NCI-H510A (cell line): ENCODE measurements around the gene INHA.
A peak's percentile ranks its signal among the peaks of the same experiment; 100 is the strongest.

Experiments used
- DNase-seq: peaks from one replicate; lab custom pipeline; 2025; lab: John Stamatoyannopoulos, UW

Gene INHA

DNA sequence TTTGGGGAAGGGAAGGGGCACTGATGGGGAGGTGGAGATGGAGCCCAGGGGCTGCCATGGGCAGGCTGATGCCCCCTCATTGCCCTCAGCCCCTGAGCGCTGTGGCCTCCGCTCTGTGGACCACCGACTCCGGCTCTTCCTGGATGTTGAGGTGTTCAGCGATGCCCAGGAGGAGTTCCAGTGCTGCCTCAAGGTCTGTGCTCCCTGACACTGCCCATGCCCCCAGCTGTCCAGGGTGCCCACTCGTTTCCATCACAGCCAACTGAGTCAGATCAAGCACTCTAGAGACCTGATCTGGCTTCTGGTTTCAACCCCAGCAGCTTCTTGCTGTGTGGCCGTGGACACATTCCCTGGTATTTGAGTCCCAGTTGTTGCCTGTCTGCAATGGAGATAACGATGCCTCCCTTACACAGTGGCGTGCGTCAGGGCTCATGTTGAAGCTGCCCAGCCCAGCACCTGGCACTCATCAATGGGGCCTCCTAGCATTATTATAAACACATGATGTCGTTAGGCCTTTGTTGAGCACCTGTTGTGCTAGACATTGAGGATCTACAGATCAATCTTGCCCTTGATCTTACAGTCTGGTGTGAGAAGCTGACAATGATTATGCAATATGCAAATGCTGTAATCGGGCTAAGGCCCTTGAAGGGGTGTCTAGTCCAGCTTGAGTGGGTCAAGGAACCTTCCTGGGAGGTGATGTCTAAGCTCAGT lies 39.9 kb downstream of the INHA start:
- peak; percentile 25 for DNase-seq

DNA sequence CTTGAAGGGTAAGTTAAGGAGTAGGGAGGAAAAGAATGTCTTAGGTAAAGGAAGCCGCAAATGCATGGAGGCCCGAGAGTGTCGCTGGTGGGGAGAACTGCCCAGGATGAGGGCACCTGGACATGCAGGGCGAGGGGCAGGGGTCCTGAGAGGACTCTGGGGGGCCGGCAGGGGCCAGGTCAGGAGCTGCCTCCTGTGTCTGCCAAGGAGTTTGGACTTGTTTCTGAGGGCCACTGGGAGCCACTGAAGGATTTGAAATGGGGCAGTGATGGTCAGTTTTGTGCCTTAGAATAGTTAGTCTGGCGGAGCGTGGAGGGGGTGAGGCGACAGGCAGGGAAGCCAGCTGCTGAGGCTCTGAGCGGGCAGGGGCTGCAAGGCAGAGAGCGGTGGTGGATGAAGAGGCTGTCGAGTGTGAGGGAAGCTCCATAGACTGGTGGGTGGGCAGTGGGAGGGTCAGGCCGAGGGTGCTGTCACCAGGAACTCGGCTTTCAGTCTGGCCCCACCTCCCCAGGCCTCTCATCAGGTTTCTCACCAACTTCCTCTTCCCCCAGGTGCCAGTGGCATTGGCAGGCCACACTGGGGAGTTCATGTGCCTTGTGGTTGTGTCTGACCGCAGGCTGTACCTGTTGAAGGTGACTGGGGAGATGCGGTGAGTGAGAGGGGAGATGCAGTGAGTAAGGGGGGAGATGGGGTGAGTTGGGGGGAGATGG lies 40.6 kb downstream of the INHA start:
- peak; percentile 65 for DNase-seq

DNA sequence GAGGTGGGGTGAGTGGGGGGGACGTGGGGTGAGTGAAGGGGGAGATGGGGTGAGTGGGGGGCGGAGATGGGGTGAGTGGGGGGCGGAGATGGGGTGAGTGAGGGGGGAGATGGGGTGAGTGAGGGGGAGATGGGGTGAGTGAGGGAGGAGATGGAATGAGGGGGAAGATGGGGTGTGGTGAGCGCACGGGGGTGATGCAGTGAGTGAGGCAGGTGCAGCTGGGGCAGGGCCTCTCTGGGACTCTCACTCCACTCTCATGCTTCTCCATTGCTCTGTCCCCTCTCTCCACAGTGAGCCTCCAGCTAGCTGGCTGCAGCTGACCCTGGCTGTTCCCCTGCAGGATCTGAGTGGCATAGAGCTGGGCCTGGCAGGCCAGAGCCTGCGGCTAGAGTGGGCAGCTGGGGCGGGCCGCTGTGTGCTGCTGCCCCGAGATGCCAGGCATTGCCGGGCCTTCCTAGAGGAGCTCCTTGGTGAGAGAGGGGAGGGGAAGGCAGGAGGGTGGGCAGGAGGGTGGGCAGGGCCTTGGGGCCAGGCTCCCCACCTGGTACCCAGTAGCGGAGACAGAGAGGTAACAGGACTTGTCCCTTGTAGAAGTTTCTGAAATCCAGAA lies 41.5 kb downstream of the INHA start:
- DNase-seq, result no peak

DNA sequence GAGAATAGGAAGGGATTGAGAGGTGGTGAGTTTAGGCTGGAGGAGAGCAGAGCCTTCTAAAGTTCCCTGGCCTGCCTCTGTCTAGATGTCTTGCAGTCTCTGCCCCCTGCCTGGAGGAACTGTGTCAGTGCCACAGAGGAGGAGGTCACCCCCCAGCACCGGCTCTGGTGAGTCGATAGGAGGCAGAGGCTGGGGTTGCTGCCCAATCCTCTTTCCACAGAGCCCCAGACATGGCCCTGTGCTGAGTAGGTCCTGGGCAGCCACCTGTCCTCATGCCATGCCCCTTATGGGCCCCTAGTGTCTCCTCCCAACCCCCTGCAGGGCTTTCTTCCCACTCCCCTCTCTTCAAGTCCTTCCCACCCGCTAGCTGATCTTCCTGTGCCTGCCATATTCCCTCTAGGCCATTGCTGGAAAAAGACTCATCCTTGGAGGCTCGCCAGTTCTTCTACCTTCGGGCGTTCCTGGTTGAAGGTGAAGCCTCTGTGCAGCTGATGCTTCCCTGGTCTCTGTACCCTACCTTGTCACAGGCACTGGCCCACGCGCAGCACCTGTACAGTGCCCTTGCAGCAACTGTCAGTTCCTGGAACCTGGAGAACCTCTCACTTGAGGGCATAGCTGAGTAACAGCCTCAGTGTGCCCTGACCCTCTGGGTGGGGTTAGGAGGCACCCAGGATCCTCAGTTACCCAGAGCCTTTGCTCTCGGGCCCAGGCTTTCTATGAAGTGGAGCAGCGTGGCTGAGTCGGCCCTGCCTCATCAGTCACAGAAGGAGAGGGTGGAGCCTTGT lies 42.2 kb downstream of the INHA start:
- DNase-seq, result no peak

DNA sequence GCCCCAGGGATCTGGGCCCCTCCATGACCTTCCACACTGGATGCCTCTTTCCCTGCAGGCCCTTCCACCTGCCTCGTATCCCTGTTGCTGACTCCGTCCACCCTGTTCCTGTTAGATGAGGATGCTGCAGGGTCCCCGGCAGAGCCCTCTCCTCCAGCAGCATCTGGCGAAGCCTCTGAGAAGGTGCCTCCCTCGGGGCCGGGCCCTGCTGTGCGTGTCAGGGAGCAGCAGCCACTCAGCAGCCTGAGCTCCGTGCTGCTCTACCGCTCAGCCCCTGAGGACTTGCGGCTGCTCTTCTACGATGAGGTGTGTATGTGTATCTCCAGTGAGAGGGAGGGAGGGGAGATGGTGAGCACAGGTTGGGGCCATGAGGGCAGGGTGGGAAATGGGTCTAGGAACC lies 42.9 kb downstream of the INHA start:
- DNase-seq, result no peak

DNA sequence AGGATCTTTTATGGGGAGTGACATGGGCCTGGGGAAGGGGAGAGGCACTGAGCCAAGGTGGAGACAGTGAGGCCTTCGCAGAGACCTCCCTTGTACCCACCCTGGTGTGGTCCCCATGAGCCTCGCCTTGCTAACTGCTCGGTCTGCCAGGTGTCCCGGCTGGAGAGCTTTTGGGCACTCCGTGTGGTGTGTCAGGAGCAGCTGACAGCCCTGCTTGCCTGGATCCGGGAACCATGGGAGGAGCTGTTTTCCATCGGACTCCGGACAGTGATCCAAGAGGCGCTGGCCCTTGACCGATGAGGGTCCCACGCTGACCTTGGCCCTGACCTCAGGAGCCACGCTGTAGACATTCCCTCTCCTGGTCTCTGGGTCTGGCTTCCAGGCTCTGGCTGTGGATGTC lies 43.8 kb downstream of the INHA start:
- no peak for DNase-seq

DNA sequence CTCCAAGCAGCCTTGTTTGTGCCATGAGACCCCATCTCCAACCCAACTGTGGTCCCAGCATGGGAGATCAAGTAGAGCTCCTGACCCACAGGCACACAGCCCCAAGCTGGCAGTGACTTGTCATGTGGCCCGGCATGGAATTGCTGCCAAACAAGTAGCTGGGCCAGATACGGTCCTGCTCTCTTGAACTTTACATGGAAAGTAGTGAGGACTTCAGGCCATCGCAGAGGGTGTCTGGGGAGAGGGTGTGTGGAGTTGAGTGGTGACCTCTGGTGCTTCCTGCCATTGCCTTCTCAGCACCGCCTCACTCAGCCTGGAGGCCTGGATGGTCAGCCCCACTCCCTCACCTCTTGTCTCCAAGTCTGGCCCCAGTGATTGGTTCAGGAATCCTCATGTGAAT lies 44.4 kb downstream of the INHA start:
- no peak for DNase-seq

DNA sequence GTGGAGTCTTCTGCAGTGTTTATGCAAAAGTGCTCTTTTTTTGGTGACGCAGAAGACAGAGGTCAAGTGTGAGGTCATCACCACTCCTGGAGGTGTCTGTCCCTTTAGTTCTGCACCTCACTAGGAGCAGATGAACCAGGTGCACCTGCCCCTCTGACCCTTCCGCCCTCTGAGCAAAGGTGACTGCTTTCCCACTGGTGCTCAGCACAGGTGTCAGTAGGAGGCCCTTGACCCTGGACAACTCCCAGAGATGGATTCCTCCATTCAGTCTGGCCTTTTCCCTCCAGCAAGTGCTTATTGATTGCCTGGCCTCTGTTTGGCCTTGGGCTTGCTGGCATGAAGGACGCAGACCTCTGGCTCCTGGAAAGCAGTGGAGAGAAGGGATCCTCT lies 46.6 kb downstream of the INHA start:
- DNase-seq, result no peak

DNA sequence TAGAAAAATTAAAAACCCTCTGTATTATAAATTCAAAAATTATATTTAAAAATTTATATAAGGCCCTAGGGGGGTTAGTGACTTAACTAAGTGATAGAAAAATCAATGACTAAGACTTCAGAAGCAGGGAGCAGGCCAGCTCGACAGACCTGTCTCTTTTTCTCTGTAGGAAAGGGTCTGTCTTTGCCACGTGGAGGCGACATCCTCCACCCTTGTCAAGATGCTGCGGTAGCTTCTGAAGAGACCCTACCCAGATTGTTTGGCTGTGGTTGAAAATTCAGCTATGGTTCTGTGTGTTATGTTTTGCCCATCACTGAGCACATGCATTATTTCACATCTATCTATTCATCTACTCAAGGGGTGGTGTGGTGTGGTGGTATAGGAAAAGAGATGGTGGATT lies 47.1 kb downstream of the INHA start:
- no peak for DNase-seq

DNA sequence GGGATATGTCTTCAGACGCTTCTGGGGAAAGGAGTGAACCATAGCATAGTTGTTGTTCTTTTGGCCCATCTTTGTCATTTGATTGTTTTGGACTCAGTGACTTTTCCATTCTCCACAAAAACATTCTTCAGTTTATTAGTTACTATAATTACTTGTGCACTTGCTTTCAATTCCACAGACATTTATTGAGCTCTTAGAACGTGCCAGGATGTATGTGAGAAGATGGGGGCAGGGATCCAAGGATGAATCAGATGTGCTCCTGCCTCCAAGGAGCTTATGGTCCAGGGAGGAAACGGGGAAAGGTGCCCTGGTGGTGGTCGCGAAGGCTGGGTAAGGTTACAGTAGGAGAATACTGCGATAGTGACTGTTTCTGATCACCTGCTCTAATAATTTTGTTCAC lies 48.4 kb downstream of the INHA start:
- DNase-seq, result no peak

DNA sequence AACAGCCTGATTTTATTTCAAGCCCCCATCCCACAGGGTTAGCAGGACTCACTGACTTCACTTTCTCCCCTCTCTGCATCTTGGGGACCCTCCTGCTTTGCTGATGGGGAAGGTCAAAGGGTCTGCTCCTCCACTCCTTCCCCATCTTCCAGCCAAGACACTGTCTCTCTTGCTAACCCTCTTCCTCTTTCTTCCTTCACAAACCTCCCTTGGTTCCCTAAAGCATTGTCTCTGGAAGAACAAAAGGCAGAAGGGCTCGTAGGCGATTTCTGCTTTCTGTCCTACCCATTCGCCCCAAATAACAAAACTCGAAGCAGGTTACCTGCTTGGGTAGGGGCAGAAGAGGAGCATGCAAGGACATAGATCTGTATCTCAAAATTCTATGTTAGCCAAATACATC lies 49.8 kb downstream of the INHA start:
- no peak for DNase-seq

DNA sequence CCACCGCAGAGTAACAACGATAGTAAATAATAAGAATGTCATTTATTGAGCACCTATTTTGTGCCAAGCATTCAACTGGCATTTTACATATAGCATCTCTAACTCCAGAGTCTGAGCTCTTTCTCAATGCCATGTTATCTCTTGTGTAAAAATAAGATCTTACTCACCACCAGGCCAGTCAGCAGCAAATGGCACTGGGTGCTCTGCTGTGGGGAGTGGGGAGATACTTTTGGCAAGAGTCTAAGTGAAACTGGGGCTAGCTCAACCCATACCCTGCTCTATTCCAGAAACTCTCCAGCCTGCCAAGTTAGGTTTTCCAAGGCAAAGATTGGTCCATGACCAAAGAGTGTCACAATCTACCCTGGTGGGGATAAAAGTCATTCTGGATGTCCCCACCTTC lies 50.4 kb downstream of the INHA start:
- DNase-seq, result no peak

DNA sequence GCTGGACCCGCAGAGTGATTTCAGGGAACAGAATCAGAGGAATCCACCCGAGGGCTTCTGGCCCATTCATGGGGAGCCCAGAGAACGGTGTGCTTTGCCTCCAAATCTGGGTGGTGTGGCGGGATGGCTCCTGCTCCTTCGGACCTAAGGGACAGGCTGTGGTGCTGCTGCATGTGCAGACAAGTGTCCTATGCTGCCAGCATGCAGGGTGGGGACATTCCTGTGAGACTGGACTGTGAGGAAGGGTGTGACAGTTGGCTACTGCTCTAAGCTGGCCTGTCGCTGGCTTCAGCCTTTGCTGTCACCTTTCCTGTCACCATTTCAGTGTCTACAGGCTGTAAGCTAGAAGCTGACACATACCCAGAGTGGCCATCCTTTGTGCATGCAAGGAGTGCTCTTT lies 52.5 kb downstream of the INHA start:
- no peak for DNase-seq

DNA sequence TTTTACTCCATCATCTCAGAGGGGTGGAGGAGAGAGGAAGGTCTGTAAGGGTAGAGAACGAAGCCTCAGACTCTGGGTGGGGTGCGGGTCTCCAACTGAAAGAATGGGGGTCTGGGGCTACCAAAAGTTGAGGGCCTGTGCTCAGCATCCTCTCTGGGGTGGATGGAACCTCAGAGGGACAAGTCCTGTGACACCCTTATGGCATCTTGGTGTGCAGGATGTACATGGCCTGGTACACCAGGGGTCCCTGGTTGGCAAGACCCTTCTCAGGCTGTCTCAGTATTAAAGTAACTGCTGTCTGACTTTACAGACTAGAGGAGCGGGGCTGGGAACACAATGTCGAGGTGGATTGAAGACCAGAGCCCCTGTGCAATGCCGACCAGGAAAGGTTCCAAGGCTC lies 53.1 kb downstream of the INHA start:
- no peak for DNase-seq
